Adrenal gland (tissue), 5 donors: ENCODE results near the gene CAPRIN2.

ENCODE experiments used
- CTCF ChIP-seq, 6 experiments: fragments of 450-650 bp in 4 of 6; fragments of 200-600 bp in 2 of 6; sonication (generic) in 1 of 6; IDR thresholded peaks; 1 replicate in 5 of 6; 2 replicates in 1 of 6; pipeline versions ENCODE4 v1.5.1 to v1.8.0; 2016 to 2021; ENCODE audit warnings: antibody characterized with exemption in 6 of 6, mild to moderate bottlenecking in 2 of 6, moderate library complexity in 1 of 6
- POLR2A ChIP-seq, 2 donors: fragments of 450-650 bp; IDR thresholded peaks; one replicate each; pipeline ENCODE4 v1.6.1; 2017; ENCODE audit warnings: antibody characterized with exemption in 2 of 2, mild to moderate bottlenecking in 2 of 2, moderate library complexity in 1 of 2
- donor health status: DM: no; HTN: no; CAD: no.

GRCh38 chr12:30695199-30696102 is 59.3 kb downstream of the CAPRIN2 start, which contains the start of gene IPO8:
- TF ChIP-seq CTCF (IDR thresholded peaks at IDR 0.05) (peak in 5 of 6 experiments; percentile 8 to 41 (median 26)), POLR2A (IDR thresholded peaks at IDR 0.05) (no peak)
